A673 (cell line): Measurements from ENCODE around the gene MRPL27.

Experiments used
- CTCF ChIP-seq: fragments of 300-800, 200-600 bp; sonication (generic); conservative IDR thresholded peaks from 2 replicates; pipeline ENCODE4 v1.5.1; 2017; ENCODE audit warnings: low read depth, mild to moderate bottlenecking, antibody characterized with exemption, low read length, moderate library complexity, mixed read lengths
- EZH2 ChIP-seq: fragments of 200-600 bp; sonication (generic); IDR thresholded peaks from 2 replicates; pipeline ENCODE4 v1.6.1; 2017; ENCODE audit warnings: borderline replicate concordance, low read depth, mild to moderate bottlenecking, mixed read lengths, antibody characterized with exemption, low read length; ENCODE audit not compliant: poor library complexity, severe bottlenecking

GRCh38 chr17:50319306-50320004, 53.5 kb downstream of the MRPL27 start:
- TF ChIP-seq CTCF (no peak), EZH2 (no peak)
